T-helper 2 cell treated with Interferon-gamma antibody and Interleukin-4, amounts not matched to agents 100 ng/mL and 5 ng/mL, for 36 hours (primary cell): ENCODE measurements around the gene NHSL2. TPM values are rescaled to one million over a fixed set of nuclear protein-coding genes. Genes with fewer than 3 reads are reported as not detected.

Experiments
- intact Hi-C: fragments of 100-400 bp; cut with micrococcal nuclease; formaldehyde crosslinking; loops from one replicate; pipeline ENCODE4 v1.15.1; 2023
- total RNA-seq: library from RNA; stranded (reverse); gene quantifications from 2 replicates; pipeline ENCODE4 v1.2.3, GENCODE V29; 2022

The NHSL2 gene
- total RNA-seq, 1 donor from 2014 or later, result 1.2 TPM

GRCh38 chrX:71990518-71990917, 79.9 kb downstream of the NHSL2 start:
- intact Hi-C loops, result no loop called here

- intact Hi-C loops, result no loop called here
Observed at GRCh38 chrX:71991164-71991563, 80.5 kb downstream of the NHSL2 start.

GRCh38 chrX:71992711-71993110, 82.1 kb downstream of the NHSL2 start:
- intact Hi-C loops, result no loop called here

- intact Hi-C loops, result no loop called here
Observed at GRCh38 chrX:71993371-71993770, 82.7 kb downstream of the NHSL2 start.

DNA sequence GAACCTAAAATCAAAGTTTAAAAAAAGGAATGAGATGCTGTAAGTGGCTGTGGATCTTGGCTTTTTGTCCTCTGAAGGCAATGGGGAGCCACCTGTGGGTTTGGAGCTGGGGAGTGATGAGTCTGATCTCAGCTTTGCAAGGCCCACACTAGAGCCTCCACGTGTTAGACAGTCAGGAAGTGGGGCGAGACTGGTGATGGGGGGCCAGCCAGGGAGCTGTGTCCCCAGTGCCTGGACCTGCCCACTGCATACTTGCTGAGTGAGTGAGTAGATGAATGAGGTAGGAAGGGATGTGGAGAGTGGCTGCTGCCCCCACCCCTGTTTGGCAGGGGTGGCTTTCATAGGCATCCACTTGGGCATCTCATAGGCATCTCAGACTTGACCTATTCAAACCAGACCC, 84.0 kb downstream of the NHSL2 start:
- intact Hi-C loops, result no loop called here

DNA sequence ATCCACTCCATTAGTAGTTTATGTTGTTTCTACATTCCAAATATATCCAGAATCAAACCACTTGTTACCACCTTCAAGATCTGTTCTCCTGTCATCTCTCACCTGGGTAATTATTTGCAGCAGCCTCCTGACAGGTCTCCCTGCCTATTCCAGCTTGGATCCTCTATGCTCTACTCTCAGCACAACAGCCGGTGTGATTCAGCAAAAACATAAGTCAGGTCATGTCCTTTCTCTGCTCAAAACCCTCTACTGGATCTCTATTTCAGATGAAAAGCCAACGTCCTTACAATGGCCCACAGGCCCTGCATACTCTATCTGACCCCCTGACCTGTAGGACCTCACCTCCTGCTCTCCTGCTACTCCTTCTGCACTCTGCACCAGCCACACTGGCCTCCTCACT, 84.5 kb downstream of the NHSL2 start:
- intact Hi-C loops, result no loop called here

DNA sequence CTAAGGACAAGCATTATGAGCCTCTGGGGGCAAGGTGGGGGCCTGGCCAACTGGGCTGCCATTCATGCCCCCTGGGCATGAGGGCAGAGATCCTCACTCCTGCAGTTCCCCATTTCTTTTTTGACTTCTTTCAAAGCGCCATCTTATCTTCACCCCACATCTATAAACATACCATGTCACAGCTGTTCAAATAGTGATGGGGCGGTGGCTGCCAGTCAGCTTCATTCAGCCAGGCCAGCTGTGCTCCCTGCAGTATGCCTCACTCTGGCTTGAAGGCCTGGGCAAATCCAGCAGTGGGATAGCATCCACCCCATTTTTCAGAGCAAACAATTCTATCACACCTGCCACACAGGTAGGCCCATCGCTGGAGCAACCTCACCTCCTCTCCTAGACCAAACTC, 85.5 kb downstream of the NHSL2 start:
- intact Hi-C loops, result no loop called here

GRCh38 chrX:71996826-71997225, 86.2 kb downstream of the NHSL2 start:
- intact Hi-C loops, result no loop called here

DNA sequence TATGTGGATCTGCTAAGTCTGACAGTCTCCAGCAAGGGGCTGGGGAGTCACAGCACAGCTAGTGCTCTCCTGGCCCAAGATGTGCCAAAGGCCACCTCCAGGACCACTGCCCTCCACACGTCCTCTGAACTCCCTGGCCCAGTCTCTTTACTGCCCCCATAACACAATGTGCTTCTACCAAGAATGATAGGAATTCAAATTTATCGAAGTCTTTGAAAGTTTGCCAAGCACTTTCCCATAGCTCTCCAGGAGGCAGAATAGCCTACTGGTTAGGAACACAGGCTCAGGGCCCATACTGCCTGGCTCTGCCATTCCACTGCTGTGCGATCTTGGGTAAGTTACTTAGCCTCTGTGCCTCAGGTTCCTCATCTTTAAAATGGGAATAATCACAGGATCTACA, 86.7 kb downstream of the NHSL2 start:
- intact Hi-C loops, result no loop called here

DNA sequence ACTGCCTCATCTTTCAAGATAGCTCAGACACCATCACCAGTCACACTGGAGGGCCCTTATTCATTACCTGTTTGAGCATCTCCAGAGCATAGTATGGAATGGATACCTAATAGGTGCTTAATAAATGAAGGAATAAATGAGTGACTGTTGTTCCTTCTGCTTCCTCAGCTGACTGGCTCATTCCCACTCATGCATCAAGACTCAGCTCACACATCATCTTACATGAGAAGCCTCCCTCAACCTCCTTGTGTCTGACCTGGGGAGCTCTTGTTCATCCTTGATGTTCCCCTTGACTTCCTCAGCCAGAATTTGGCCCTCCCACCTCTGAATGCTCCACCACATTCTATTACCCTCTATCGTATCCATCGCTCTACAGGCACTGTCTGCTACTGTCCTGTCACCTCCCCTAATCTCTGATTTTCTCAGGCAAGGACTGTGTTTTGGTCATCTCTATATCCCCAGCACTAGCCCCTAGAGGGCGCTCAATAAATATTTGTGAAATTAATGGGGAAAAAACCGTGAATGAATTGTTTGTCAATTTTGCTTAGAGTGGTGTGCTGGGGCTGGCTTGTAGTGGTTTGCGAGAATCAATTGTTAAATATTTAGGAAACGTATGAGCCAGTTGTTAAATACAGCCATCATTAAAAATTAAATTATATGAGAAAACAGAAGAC, 88.3 kb downstream of the NHSL2 start:
- intact Hi-C loops, result loop anchor here (1.0 kb wide), 1 partner anchor 127 kb away; no protein-coding TSS in a partner anchor

- intact Hi-C loops, result loop anchor here (1.0 kb wide), 1 partner anchor 127 kb away; no protein-coding TSS in a partner anchor
Observed at GRCh38 chrX:71999535-71999934, 88.9 kb downstream of the NHSL2 start.

DNA sequence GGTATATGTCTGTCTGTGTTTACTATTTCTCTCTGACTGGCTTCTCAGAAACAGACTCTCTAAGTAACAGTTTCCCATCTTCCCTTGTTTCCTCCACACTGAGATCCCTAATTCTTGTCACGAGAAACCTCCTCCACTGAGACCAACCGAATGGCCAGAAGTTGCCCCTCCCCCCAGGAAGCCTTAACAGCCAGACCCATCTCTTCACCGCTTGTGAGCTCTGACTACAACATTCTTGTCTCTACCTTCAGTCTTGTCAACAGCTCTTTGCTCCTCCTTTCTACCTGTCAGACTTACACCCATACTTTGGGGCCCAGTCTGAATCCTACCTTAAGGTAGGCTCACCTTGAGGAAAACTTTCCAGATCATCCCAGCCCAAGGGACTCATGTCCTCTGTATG, 90.8 kb downstream of the NHSL2 start:
- intact Hi-C loops, result no loop called here

DNA sequence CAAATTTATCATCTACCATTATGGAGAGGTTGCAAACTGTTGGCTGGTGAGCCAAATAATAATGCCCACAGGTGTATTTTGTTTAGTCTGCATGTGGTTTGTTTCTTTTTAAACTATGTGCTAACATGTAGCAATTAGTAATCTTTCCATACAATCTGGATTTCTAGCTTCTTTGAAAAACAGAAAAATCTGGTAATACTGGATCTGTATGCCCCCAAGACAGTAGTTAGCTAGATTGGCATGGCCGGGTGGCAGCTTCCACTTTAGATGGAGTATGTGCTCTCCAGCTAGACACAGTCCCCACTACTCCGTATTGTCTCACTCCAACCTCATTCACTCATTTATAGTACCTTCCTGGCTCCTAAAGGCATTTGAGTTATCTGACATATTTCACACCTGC, 91.3 kb downstream of the NHSL2 start:
- intact Hi-C loops, result no loop called here

DNA sequence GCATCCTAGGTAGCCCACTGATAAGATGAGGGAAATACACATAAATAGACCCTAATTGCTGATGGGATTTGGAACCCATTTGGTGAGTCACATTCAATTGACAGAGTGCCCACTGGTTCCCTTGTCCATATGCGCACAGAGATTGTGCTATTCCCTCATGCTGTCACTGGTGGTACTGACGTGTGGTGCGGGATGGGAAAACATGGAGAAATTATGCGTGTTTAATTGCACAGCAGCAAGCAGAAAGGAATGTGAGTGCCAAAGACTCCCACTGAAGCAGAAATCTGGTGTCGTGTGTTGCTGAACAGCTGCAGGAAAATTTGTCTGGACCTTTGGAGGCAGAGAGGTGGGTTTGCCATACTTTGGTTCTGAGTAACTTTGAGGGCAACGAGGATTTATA, 92.2 kb downstream of the NHSL2 start:
- intact Hi-C loops, result no loop called here

GRCh38 chrX:72003811-72004750, 93.4 kb downstream of the NHSL2 start:
- intact Hi-C loops, result no loop called here

DNA sequence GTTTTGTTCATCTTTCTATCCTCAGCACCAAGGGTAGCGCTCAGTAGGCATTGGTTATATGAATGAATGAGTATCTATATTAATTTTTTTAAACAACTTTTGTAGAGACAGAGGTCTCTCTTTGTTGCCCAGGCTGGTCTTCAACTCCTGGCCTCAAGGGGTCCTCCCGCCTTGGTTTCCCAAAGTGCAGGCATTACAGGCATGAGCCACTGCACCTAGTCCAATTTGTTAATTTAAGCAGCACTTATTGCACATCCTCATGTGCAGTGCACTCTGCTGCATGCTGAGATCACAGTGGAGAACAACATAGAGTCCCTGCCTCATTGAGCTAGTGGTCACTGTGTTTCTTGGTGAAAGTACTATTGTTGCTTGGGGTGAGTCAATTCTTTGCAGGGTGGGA, 94.4 kb downstream of the NHSL2 start:
- intact Hi-C loops, result no loop called here

GRCh38 chrX:72006461-72006860, 95.8 kb downstream of the NHSL2 start:
- intact Hi-C loops, result no loop called here

DNA sequence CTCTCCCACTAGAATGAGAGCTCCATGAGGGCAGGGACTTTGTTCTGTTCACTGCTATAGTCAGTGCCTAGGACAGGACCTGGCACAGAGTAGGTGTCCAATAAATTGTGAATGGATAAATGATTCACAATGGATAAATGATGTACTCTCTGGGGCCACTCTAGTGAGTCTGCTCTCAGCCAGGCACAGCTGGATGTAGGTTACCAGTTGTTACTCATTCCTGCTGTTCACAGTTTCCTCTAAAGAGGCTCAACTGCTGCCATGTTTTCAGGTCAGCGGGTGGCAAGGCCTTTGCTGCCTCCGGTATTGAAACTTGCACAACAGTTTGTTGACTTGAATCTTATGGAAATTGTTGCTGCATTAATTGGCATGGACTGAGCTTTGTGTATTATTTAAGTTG, 99.1 kb downstream of the NHSL2 start:
- intact Hi-C loops, result no loop called here

DNA sequence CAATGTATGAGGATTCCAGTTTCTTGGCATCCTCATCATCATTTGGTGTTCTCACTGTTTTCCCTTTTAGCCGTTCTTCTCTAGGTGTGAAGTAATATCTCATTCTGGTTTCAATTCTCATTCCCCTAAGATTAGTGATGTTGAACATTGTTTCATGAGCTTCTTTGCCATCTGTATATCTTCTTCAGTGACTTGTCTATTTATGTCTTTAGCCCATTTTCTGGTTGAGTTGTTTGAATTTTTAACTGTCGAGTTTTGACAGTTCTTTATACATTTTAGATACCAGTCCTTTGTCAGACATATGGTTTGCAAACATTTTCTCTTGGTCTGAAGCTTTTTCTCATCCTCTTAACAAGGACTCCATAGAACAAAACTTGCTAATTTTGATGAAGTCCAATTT, 101.1 kb downstream of the NHSL2 start:
- intact Hi-C loops, result no loop called here

DNA sequence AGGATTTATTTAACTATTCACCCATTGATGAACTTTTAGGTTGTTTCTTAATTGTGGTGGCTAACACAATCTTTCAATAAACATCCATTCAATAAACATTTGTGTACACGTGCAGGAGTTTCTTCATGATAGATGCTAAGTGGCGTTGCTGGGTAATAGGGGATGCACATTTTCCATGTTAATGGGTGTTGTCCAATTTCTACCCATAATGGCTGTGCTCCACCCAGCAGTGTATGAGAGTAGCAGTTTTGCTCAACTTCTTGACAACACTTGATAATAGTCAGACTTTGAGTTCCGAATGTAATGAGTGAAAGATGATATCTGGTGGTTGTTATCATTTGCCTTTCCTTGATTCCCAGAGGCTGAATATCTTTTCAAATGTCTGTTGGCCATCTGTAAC, 104.7 kb downstream of the NHSL2 start:
- intact Hi-C loops, result no loop called here

DNA sequence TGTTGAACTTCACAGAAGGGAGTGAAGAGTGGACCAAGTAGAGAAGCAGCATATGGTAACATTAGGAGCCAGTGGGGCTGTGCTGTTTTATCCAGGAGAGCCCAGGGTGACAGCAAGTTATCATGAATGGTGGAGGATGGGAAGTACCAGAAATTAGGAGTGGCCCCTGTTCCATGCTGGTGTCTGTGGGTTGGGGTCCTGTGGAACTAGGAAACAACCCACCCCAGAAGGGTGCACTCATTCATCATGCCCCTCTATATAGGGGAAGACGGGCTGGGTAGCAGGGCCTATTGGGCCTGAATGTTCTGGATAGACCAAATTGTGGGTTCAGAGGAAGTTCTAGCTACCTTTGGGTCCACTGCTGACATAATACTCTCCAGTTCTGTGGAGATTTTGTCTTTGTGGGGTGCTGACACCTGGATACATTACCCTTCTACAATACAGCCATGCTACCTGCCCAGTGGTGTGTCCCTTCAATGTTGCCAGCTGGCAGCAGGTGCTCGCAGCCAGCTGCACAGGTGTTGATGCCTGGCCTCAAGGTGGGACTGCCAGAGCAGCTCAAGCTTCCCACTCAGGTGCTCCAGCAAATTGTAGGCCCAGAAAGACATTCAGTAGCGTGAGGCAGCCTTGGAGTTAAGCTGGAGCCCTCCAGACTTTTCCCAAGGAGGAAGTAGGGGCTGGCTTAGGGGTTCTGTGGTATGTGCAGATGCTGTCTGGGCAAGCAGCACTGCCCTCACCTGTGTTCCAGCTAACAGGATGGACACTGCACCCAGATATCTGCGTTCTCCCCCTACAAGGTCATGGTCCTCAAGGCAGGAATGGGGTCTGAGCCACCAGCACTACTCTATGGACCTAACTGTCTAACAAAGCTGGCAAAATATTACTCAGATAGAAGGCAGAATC, 106.5 kb downstream of the NHSL2 start:
- intact Hi-C loops, result no loop called here
